Thyroid gland (tissue), 4 donors: ENCODE results near the gene FAM240A.

Experiments
- CTCF ChIP-seq, 6 experiments: fragments of 200-600 bp in 3 of 6; fragments of 450-650 bp in 3 of 6; sonication (generic) in 3 of 6; IDR thresholded peaks; one replicate each; pipeline ENCODE4 v1.5.1; 2016 to 2019; ENCODE audit warnings: antibody characterized with exemption in 6 of 6, mild to moderate bottlenecking in 2 of 6, inconsistent platforms in 1 of 6, moderate library complexity in 1 of 6
- POLR2A ChIP-seq, 2 donors: fragments of 450-650 bp; IDR thresholded peaks; one replicate each; pipeline ENCODE4 v1.6.1; 2017; ENCODE audit warnings: antibody characterized with exemption in 2 of 2, mild to moderate bottlenecking in 2 of 2, moderate library complexity in 1 of 2

- TF ChIP-seq CTCF (IDR thresholded peaks at IDR 0.05) (no peak), POLR2A (IDR thresholded peaks at IDR 0.05) (no peak)
Observed at GRCh38 chr3:46642971-46643370, 30.6 kb downstream of the FAM240A start.
